Progenitor cell of endocrine pancreas (in vitro differentiated cells): ENCODE results near the gene DOCK6. TPM values are rescaled to one million over a fixed set of nuclear protein-coding genes. Genes with fewer than 3 reads are reported as not detected.
A peak's percentile ranks its signal among the peaks of the same experiment; 100 is the strongest.

Source experiments
- DNase-seq: peaks from one replicate; pipeline ENCODE4 v3.0.0; 2021; ENCODE audit warnings: low spot score; ENCODE audit not compliant: unreplicated experiment
- H3K27ac Mint-ChIP-seq: 2 replicates; pipeline ENCODE4 v1.8.0; 2021; ENCODE audit warnings: mild to moderate bottlenecking, moderate library complexity, mixed read lengths
- H3K27me3 Mint-ChIP-seq: 2 replicates; pipeline ENCODE4 v1.8.0; 2021; ENCODE audit warnings: mixed read lengths
- H3K36me3 Mint-ChIP-seq: 2 replicates; pipeline ENCODE4 v1.8.0; 2022; ENCODE audit warnings: mixed read lengths; ENCODE audit not compliant: insufficient read depth
- H3K4me1 Mint-ChIP-seq: 2 replicates; pipeline ENCODE4 v1.8.0; 2021; ENCODE audit warnings: low read depth, mixed read lengths
- H3K4me3 Mint-ChIP-seq: 2 replicates; pipeline ENCODE4 v1.8.0; 2021; ENCODE audit warnings: low read depth, mild to moderate bottlenecking, moderate library complexity, mixed read lengths
- H3K9me3 Mint-ChIP-seq: 2 replicates; pipeline ENCODE4 v1.8.0; 2021; ENCODE audit warnings: low read depth, mixed read lengths
- CTCF ChIP-seq: fragments of 200-600 bp; sonication (generic); IDR thresholded peaks from one replicate; pipeline ENCODE4 v1.5.0; 2021; ENCODE audit warnings: antibody characterized with exemption, mild to moderate bottlenecking; ENCODE audit not compliant: unreplicated experiment
- total RNA-seq: library from RNA; stranded (reverse); gene quantifications from 2 replicates; pipeline ENCODE4 v1.2.1, GENCODE V29; 2021

DOCK6 gene
- total RNA-seq, 1 donor from 2014 or later, result 88.0 TPM

- peaks cover 15% of the 10 kb centered on the region for H3K4me1 Mint-ChIP-seq
Measured at GRCh38 chr19:11265785-11266236, 3.5 kb upstream of the DOCK6 start.

GRCh38 chr19:11265177-11265784, 3.0 kb upstream of the DOCK6 start:
- Mint-ChIP-seq H3K27me3 (no peaks in the 10 kb centered on the region), H3K4me3 (peak overlapping the region; percentile 12), H3K36me3 (no peaks in the 10 kb centered on the region), H3K4me1 (peaks cover 15% of the 10 kb centered on the region), H3K9me3 (no peaks in the 10 kb centered on the region), H3K27ac (peak overlapping the region; percentile 43)
- TF ChIP-seq CTCF, result no peak
- no peak for DNase-seq

More at GRCh38 chr19:11265785-11266236, 3.5 kb upstream of the DOCK6 start:
- no peaks in the 10 kb centered on the region for H3K9me3 Mint-ChIP-seq
- no peak for TF ChIP-seq CTCF
- no peak for DNase-seq
- H3K27me3 Mint-ChIP-seq, result no peaks in the 10 kb centered on the region
- no peak overlapping the region for H3K4me3 Mint-ChIP-seq
- H3K36me3 Mint-ChIP-seq, result no peaks in the 10 kb centered on the region
- H3K27ac Mint-ChIP-seq, result peak overlapping the region; percentile 43

- no peak for TF ChIP-seq CTCF
- H3K4me1 Mint-ChIP-seq, result peaks cover 15% of the 10 kb centered on the region
- peak overlapping the region; percentile 78 for H3K27ac Mint-ChIP-seq
- no peak for DNase-seq
- H3K9me3 Mint-ChIP-seq, result no peaks in the 10 kb centered on the region
- peak overlapping the region; percentile 54 for H3K4me3 Mint-ChIP-seq
- no peaks in the 10 kb centered on the region for H3K27me3 Mint-ChIP-seq
- no peaks in the 10 kb centered on the region for H3K36me3 Mint-ChIP-seq
Measured at GRCh38 chr19:11264452-11265176, 2.3 kb upstream of the DOCK6 start.

GRCh38 chr19:11263726-11264125, 1.4 kb upstream of the DOCK6 start:
- no peak for TF ChIP-seq CTCF
- Mint-ChIP-seq H3K36me3 (no peaks in the 10 kb centered on the region), H3K27me3 (no peaks in the 10 kb centered on the region), H3K4me3 (peak overlapping the region; percentile 61), H3K27ac (no peak overlapping the region), H3K9me3 (no peaks in the 10 kb centered on the region), H3K4me1 (peaks cover 15% of the 10 kb centered on the region)
- no peak for DNase-seq

- no peaks in the 10 kb centered on the region for H3K9me3 Mint-ChIP-seq
- H3K36me3 Mint-ChIP-seq, result no peaks in the 10 kb centered on the region
- H3K4me3 Mint-ChIP-seq, result peak overlapping the region; percentile 69
- no peaks in the 10 kb centered on the region for H3K27me3 Mint-ChIP-seq
- TF ChIP-seq CTCF, result no peak
- DNase-seq, result no peak
- peak overlapping the region; percentile 79 for H3K27ac Mint-ChIP-seq
- H3K4me1 Mint-ChIP-seq, result peaks cover 15% of the 10 kb centered on the region
Measured at GRCh38 chr19:11261431-11261970, 823 bp downstream of the DOCK6 start.
